MCF 10A (cell line): ENCODE measurements around the gene ARHGAP30. TPM values are rescaled to one million over a fixed set of nuclear protein-coding genes. Genes with fewer than 3 reads are reported as not detected.
A peak's percentile ranks its signal among the peaks of the same experiment; 100 is the strongest.

Experiments used
- BruUV-seq: library from RNA; stranded (reverse); fragments of 400-500 nt; replicated peaks from 2 replicates; lab custom pipeline; 2021; lab: Mats Ljungman, UMichigan
- CTCF ChIA-PET: fragments of 300-600 bp; sonication (Branson Sonifier 250); formaldehyde crosslinking; extraction: SDS; loops from one replicate; lab custom pipeline; 2021; ENCODE audit warnings: antibody characterized with exemption, inconsistent platforms; lab: Yijun Ruan, JAX
- POLR2A ChIA-PET: fragments of 300-600, 350-650 bp; sonication (Branson Sonifier 250); formaldehyde crosslinking; extraction: SDS; loops from one replicate; lab custom pipeline; 2020; ENCODE audit warnings: antibody characterized with exemption, inconsistent platforms; lab: Yijun Ruan, JAX
- DNase-seq: peaks from one replicate; pipeline ENCODE4 v3.0.0-alpha.2; 2018; ENCODE audit not compliant: unreplicated experiment
- H3K27ac Mint-ChIP-seq: one replicate; pipeline ENCODE4 v1.8.0; 2022; ENCODE audit warnings: mild to moderate bottlenecking, low read depth, mixed read lengths; ENCODE audit not compliant: unreplicated experiment
- H3K27me3 Mint-ChIP-seq: one replicate; pipeline ENCODE4 v1.8.0; 2022; ENCODE audit warnings: mixed read lengths; ENCODE audit not compliant: insufficient read depth, unreplicated experiment
- H3K36me3 Mint-ChIP-seq: one replicate; pipeline ENCODE4 v1.8.0; 2022; ENCODE audit warnings: mild to moderate bottlenecking, moderate library complexity, mixed read lengths; ENCODE audit not compliant: insufficient read depth, unreplicated experiment
- H3K4me1 Mint-ChIP-seq: one replicate; pipeline ENCODE4 v1.8.0; 2022; ENCODE audit warnings: mixed read lengths; ENCODE audit not compliant: insufficient read depth, unreplicated experiment
- H3K4me3 Mint-ChIP-seq: one replicate; pipeline ENCODE4 v1.8.0; 2022; ENCODE audit warnings: mild to moderate bottlenecking, moderate library complexity, mixed read lengths; ENCODE audit not compliant: unreplicated experiment
- H3K9me3 Mint-ChIP-seq: one replicate; pipeline ENCODE4 v1.8.0; 2022; ENCODE audit warnings: mixed read lengths; ENCODE audit not compliant: unreplicated experiment
- intact Hi-C: fragments of 100-400 bp; cut with micrococcal nuclease; formaldehyde crosslinking; loops from 2 replicates; pipeline ENCODE4 v1.14.1; 2022
- total RNA-seq: library from RNA; stranded (reverse); gene quantifications from 2 replicates; pipeline ENCODE4 v1.2.3, GENCODE V29; 2022
- TF ChIP-seq, protein P1 (sequence below): fragments of 200-600 bp; IDR thresholded peaks from one replicate; pipeline ENCODE4 v1.8.0; 2022; ENCODE audit warnings: antibody characterized with exemption, mild to moderate bottlenecking; ENCODE audit not compliant: unreplicated experiment

Gene ARHGAP30
- total RNA-seq, 1 experiment from 2014 or later = 0.58 TPM

DNA sequence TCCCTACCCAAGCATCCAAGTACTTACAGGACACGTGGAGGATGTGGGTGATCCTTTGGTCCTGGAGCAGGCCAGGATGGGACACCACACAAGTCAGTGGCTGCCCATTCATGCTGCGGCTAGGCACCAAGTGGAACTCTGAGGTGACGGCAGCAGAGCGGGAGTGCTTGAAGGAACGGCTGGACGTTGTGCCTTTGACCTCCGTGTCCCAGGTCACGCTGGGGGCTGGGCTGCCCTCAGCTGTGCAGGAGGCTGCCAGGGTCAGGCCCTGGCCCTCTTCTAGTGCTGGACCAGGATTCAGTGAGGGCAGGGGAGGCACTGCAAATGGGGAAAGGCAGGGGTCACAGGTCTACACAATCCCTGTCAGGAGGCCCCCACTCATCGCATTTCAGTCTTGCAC, 7.7 kb upstream of the ARHGAP30 start:
- peaks cover 68% of the 10 kb centered on the region for H3K4me1 Mint-ChIP-seq
- POLR2A ChIA-PET = interaction anchor here (0.6 to 7.3 kb wide), 5 partner anchors 27 to 81 kb away, joined by 3 to 122 read pairs (median 4); partner anchors contain the start of genes F11R and USF1
- no TSS peak for BruUV-seq
- no peaks in the 10 kb centered on the region for H3K27me3 Mint-ChIP-seq
- H3K4me3 Mint-ChIP-seq = no peak overlapping the region
- TF ChIP-seq, protein P1, sequence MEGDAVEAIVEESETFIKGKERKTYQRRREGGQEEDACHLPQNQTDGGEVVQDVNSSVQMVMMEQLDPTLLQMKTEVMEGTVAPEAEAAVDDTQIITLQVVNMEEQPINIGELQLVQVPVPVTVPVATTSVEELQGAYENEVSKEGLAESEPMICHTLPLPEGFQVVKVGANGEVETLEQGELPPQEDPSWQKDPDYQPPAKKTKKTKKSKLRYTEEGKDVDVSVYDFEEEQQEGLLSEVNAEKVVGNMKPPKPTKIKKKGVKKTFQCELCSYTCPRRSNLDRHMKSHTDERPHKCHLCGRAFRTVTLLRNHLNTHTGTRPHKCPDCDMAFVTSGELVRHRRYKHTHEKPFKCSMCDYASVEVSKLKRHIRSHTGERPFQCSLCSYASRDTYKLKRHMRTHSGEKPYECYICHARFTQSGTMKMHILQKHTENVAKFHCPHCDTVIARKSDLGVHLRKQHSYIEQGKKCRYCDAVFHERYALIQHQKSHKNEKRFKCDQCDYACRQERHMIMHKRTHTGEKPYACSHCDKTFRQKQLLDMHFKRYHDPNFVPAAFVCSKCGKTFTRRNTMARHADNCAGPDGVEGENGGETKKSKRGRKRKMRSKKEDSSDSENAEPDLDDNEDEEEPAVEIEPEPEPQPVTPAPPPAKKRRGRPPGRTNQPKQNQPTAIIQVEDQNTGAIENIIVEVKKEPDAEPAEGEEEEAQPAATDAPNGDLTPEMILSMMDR = no peak
- peaks cover 12% of the 10 kb centered on the region for H3K36me3 Mint-ChIP-seq
- CTCF ChIA-PET = interaction anchor here (0.6 to 14.2 kb wide), 7 partner anchors 11 to 317 kb away, joined by 3 to 331 read pairs (median 3); partner anchors contain the start of genes KLHDC9, NECTIN4, TOMM40L and USF1
- H3K9me3 Mint-ChIP-seq = no peaks in the 10 kb centered on the region
- H3K27ac Mint-ChIP-seq = no peak overlapping the region
- intact Hi-C loops = no loop called here
- no peak for DNase-seq

DNA sequence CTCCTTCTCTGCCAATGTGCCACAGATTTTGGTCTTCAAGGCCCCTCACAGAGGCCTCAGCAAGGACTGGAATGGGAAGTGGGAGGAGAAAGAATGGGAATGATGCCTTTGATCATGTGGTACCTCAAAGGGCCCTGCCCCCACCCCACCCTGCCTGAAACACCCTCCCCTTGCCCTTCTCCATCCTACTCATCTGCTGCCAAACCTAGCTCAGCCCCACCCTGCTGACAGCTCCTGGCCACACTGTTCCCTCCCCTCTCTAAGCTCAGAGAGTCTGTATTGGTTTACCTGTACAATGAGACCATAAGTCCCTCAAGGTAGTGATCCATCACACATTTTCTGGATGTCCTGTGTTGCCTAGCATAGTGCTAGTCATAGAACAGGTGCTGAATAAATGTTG, 6.7 kb upstream of the ARHGAP30 start:
- intact Hi-C loops = no loop called here
- H3K4me3 Mint-ChIP-seq = no peak overlapping the region
- ChIA-PET CTCF (interaction anchor here (0.5 to 14.2 kb wide), 6 partner anchors 12 to 871 kb away, joined by 3 to 331 read pairs (median 4); partner anchors contain the start of genes KLHDC9, NECTIN4 and PEA15), POLR2A (interaction anchor here (0.9 to 7.3 kb wide), 8 partner anchors 8 to 80 kb away, joined by 3 to 122 read pairs (median 30); partner anchors contain the start of genes F11R, NIT1, PFDN2 and USF1)
- H3K27me3 Mint-ChIP-seq = no peaks in the 10 kb centered on the region
- no peaks in the 10 kb centered on the region for H3K9me3 Mint-ChIP-seq
- peaks cover 17% of the 10 kb centered on the region for H3K36me3 Mint-ChIP-seq
- BruUV-seq = no TSS peak
- H3K4me1 Mint-ChIP-seq = peaks cover 64% of the 10 kb centered on the region
- TF ChIP-seq, protein P1 = no peak
- H3K27ac Mint-ChIP-seq = peak overlapping the region; percentile 60
- peak; percentile 32 for DNase-seq

DNA sequence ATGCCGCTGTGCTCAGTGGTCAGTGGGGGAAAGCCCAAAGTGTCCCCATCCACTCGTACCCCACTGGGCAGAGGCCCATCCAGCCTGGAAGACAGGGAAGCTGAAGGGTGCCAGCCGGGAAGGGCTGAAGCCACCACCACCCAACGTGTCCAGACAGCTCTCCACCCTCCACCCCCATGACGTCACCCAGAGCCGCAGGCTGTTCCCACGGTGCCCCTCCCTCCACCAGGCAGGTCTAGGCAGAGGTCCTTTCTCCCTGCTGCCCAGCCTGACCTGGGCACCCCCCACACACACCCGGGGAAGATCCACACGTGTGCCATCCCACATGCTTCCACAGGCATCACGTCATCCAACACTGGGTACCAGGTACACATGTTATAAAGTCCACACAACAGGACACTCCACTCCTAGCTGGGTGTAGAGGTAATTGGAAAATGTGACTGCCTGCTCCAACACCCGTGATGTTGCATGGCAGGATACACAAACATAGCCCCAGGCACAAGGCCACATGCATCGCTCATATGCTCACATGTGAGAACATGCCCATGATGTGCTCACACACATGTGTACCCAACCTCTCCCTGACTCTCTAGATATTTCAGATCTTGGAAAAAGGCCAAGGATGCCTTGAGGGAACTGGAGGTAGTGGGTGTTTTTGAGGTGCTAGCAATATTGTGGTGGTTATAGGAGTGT, 5.1 kb upstream of the ARHGAP30 start:
- BruUV-seq = no TSS peak
- Mint-ChIP-seq H3K27me3 (no peaks in the 10 kb centered on the region), H3K9me3 (no peaks in the 10 kb centered on the region), H3K27ac (peak overlapping the region; percentile 95), H3K4me3 (peak overlapping the region; percentile 90), H3K4me1 (peaks cover 48% of the 10 kb centered on the region), H3K36me3 (peaks cover 17% of the 10 kb centered on the region)
- peak; percentile 96 for DNase-seq
- CTCF ChIA-PET = interaction anchor here (0.6 to 14.2 kb wide), 18 partner anchors 9 to 348 kb away, joined by 3 to 331 read pairs (median 5); partner anchors contain the start of genes F11R, KLHDC9, NIT1 and PFDN2
- TF ChIP-seq, protein P1 = no peak
- intact Hi-C loops = loop anchor here (1.0 kb wide), 2 partner anchors 40 to 82 kb away; no protein-coding TSS in a partner anchor
- POLR2A ChIA-PET = interaction anchor here (0.5 to 7.3 kb wide), 30 partner anchors 9 to 425 kb away, joined by 3 to 122 read pairs (median 5); partner anchors contain the start of genes DEDD, F11R, NIT1 and PFDN2
